Measurements from ENCODE around the gene ARID5B.
"Not testable (repeated sequence)": the region's sequence is repeated elsewhere in the genome, so short reads cannot be mapped to it uniquely, and the experiment has no call there.

The ARID5B gene

DNA sequence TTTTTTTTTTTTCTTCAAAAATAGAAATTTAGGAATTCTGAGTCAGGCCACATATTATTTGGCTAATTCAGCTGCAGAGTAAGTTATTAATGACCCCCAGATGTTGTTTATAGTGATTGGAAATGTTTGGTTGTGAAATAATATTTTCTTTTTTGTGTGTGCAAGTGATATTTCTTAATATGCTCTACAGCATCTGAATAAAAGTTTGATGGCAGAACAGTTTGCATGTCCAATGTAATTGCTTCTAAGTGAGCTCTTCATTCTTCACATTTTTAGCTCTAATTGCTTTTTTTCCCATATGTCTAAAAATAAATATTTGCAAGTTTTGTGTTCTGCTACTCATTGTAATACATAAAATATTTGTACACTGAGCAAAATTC is 116.0 kb downstream of the ARID5B start:
- DNase-seq = no peak

DNA sequence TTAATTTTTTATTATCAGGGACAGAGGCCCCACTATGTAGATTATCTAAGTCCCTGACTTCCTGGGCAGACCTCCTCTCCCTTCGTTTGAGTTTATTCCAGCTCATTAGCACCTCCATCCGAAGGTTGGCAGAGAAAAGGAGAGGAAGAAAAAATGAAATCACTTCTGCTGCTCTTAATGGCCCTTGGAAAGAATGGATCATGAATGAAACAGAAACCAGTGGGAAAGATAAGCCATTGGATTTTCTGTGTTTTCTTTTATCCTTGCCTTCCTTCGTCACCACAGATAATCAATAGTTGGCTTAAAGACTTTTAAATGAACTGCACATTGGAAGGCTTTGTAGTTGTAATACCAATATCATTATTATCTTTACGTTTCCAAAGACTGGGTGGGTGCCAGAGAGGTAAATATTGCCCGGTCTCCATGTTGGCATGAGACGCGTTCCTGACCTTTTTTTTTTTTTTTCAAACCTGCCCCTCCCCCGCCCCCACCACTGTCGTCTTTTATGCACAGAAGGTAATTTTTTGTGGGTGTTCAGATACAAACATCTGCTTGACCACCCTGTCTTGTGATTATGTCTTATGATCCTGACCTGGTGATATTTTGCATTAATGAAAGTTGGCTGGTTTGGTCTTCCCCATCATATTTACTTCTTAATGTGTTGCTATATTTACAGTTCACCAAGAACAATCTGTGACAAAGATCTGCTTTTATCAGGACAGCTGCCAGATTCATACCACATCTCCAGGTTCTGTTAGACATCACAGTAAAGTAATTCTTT is 116.8 kb downstream of the ARID5B start:
- DNase-seq = no peak

DNA sequence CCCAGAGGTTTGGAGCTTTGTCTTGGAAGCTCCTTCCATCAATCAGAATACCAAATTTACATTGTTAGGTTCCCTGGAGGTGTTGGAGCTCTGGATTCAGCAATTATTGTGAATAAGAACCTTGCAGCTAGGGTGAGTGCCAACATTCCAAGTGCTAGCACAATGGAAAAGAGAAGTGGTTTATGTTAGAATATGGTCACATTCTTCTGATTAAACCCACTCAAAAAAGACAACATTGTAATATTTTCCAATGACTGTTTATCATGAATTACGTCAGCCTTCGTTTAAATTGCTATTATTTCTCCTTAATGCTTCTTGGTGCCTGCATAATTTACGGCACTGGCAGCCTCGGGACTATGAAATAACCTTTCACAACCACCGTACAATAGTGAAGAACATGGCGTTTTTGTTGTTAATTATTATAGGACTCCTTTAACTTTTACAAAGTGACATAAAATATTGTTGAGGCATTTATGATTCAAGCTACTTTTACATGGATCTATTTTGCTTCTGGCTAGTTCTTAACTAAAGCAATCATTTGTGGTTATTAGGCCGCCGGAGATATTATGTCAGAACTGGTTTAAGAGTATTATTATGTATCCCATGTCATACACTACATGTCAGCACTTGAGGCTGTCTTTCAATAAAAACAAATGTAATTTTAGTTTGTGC is 117.7 kb downstream of the ARID5B start:
- DNase-seq = no peak

DNA sequence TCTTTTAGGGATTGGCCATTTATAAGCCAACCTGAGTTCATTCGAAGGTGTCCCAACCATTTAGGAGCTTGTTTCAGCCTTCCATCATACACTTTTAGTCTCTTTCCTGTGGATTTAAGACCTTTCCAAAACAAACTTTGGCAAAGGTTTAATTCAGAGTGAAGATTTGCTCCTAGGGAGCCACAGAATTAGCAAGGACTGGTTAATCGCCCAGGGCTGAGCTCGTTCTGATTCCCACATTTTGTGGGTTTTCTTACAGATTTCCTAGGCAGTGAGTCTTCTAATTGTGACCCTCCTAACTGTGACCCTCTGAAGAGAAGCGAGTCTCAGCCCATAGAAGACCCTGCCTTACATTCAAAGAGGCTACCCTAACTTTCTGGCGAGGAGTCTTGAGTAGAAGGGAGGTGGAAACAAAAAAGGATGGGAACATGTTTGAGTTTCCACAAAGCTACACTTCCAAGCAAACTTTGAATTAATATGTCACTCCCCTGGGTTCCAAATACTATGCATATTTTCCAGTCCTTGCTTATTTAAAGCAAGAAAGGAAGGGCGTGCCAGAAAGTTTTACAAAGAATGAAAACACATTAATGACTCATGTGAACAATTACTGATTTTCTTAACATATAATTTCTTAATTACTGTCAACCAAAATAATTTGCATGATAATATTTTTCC is 118.3 kb downstream of the ARID5B start:
- DNase-seq = no peak

DNA sequence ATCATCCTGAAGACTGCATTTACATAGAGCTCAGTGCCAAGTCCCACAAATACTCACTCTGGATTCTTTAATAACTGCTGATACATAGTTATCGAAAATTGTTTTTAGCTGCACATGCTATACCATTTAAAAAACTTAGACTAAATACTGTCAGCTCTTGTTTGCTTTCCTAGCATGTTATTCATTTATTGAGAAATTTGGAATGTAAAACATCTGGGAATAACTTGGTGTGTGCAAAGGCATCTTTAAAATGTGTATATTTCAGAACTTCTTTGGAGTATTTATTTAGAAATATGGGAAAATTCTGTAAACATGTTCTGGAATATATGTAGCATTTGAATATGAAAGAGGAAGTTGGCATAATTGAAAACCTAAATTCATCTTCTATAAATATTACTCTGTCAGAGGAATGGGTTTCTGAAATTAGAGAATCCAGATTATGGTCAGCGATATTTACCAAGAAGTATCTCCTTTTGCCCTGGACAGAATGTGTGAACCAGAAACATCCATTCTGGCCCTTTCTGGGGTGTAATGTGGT is 119.7 kb downstream of the ARID5B start:
- no peak for DNase-seq

DNA sequence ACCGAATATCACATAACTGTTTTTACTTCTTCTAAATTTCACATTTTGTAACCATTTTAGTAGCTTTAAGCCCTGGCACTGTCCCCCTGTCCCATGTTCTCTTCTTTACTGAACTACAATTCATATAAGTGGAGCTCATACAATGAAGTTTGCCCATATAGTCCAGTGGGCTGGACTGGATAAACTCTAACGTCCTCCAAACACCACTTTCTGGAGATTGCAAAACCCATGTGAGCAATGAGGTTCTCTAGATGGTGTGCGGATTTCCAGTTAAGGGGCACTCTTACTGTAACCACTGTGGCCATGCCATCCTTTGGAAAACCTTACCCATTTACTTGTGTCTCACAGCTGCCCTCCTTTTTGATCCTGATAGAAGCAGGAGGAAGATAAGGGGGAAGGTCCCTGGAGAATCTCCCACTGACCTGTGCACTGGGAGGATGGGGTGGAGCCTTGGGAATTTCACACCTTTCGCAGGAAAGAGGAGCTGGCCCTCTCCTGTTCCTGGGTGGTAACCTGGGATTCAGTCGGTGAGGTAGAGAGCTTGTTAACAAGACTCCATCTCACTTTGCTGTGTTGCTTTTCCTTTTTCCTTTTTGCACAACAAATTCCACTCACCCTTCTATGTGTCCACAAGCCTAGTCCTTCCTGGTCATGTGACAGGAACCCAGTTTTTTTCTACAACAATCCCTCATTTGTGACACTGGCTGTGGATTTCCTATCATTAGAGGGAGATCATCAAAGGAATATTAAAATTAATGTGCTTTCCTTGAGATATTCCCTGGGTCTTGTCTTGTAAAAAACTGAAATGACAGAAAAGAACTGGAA is 120.7 kb downstream of the ARID5B start:
- no peak for DNase-seq

DNA sequence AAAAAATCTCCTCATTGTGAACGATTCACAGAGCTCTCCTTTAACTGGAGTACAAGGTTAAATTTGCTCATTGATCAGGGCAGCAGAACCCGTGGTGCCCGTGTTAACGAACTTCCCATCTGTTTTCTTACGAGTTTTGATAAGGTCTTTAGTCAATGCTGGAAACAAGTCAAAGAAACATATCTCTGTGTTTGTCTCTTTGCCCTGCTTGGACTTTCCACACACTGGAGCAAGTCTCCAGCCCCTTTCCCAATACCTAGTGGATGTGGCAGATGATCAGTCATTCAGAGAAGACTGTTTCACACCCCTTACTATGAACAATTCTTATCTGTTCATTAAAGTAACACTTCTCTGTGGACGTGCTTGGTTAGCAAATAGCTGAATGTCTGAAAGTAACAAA is 121.3 kb downstream of the ARID5B start:
- no peak for DNase-seq

DNA sequence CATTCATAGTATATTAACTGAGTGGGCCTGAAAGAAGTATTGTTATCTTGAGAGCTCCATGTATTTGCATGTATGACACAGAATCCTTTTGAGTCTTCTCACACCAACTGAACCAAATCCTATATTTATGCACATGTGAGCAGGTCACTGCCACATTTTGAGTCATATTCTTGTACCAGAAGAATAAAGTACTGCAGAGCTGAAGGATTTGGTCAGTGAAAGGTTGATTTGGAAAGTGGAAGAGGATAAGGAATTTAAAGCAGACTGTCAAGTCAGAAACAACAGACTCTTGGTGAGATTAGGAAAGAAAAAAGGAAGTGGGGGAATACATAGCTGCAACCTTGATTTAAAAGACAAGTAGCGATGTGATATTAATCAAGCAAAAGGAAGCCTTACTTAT is 121.8 kb downstream of the ARID5B start:
- DNase-seq = no peak

DNA sequence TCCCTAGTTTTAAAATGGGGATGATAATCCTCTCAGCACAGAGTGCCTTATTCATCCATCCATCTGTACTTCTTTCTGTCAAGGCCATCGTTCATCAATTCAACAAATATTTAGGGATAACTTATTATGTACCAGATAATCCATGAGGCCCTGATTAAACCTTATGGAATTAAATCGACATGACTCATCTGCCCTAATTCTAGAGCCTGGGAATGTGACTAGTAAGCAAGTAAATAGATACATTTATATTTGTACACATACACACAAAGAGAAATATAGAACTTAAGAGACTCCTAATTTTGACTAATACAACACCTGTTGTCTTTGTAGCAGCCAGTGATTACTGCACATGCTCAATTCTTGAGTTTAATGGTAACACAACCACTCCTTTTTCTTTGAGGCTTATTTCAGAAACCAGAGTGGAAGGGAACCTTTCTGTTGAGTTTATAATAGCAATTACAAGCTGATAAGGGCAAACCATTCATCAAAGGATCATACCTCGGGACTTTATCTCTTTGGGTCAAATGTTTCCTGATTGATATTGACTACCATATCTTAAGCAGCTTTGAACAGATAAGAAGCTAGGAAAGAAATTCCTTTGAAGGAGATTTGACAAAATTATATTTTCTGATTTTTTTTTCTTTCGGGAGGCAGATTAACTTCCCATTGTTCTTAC is 122.7 kb downstream of the ARID5B start:
- no peak for DNase-seq

DNA sequence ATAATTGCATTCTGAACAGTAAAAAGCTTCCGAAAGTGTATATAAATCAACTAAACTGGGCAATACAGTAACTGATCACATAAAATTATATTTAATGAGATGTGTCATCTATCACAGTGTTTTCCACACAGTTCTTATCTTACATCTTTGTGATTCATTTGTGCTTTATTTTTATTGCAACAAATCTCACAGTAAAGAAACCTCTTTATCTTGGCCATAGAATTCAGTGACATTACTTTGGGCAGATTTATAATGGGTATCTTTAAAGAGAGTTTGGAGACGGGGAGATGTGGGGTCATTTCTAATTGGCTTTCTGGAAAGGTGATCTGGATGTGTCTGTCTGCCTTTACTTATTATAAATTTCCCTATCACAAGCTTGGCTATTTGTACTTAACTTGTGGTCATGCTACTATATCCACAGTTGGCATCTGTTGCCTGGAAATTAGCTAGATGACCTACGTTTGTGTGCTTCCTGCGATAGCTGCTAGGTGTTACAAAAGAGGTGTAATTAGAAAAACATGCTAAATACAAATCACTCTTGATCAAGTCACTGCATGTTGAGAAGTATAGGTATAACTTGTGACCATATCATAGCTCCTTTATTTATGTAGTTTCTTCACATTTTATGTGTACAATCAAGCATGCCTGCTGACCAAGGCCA is 123.8 kb downstream of the ARID5B start:
- no peak for DNase-seq

DNA sequence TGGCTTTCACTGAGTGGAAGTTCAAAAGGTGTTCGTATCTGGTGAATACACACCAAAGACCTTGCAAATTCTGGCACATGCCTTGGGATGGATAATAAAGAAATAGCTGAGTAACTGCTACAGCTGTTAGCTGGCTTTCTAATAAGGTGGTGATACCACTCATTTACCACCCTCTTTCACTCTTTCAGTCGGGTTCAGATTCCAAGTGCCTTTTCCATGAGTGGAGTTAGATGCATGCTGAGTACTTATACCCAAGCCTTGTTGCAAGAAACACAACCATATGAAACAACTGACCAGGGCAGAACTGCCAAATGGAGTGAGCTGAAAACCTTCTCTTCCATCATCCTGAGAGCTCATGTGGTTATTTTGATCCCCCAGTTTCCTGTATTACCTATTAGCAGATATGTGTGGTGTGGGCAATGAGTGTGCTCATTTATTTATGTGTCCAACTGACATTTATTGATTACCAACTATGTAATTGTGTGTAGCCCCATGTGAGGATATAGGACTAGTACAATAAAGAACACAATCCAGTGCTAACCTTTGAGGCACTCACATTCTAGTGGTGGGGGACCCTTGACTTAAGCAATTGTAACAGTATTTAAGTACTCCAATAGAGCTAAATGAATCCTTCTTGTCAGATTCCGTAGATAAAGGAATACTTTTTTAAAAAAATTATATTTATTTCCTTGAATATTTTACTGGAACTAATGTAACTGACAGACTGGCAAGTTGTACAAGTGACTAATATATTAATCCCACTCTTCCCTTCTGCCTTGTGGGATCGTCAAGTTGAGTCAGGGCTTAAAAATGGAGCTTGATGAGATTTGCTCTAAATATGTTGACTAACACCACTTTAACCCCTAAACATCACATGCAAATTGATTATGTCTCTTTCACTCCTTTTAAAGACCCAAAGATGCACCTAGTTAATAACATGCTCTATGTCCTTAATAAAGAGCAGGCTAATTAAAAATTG is 124.7 kb downstream of the ARID5B start:
- no peak for DNase-seq

DNA sequence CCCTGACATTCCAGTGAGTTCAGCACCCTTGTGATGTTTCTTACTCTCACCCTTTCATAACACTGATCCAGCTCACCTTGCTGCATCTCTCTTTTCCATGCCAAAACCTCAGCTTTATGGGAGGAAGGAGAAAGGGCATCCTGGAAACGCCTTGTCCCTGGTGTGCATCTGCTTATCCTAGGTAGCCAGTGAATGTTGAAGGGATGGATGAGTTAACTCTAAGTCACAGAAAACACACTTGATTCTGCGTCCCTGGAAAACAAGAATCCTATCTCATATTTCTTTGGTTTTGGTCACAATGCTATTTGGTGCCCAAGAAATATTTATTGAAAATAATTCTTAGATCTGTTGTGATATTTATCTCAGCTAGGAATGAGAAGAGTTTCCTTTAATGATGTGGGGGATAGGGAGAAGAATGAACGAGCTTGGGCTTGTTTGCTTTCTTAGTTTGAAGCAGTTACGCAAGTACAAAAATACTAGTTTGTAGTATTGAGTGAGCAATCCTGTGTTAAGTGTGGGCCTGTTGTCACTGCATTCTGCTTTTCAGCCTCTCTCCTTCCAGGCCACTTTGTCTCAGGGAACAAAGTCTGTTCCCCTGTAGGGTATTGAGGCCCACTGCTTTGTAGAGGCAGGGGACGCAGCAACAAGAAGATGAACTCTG is 126.5 kb downstream of the ARID5B start:
- no peak for DNase-seq

DNA sequence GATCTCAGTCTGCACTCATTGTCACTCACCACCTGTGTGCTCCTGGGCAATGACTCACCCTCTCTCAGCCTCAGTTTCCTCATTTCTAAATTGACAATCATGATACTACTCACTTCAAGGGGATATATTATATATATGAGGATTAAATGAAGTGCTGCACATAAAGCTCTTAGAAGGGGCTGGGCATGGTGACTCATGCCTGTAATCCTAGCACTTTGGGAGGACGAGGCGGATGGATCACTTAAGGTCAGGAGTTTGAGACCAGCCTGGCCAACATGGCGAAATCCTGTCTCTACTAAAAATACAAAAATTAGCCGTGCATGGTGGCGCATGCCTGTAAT is 127.0 kb downstream of the ARID5B start:
- DNase-seq = not testable (repeated sequence)

DNA sequence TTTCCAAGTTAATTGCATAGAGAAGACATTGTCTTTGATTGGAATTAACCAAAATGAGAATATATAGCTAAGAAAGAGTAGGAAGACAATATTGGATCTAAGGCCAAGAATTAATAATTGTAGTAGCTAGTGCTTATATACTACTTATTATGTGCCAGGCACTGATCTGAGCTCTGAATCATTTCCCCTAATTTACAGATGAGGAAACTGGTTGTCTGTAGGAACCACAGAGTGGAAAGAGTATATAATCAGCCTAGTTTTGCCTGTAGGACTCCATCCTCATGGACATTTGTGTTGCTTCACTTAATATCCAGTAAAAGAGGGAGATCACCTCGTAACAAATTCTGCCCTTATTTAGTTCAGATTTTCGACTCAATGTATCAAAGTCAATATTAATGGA is 127.9 kb downstream of the ARID5B start:
- DNase-seq = no peak

DNA sequence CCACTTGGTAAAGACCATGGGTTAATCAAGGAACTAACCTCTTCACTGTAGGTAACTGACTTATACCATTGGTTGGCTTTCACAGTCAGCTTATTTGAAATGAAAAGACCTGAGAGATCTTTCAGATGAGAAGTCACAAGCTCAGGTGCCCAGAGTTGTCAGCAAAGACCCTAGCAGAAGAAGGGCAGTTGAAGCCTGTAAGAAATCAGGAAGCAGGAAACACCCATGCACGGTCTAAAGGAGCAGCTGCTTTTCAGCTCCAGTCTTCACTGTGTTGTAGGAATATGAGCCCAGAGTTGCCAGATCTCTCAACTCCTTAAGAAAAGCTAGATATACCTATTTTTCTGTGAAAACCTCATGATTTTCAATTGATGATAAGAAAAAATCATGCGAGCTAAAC is 130.0 kb downstream of the ARID5B start:
- no peak for DNase-seq

DNA sequence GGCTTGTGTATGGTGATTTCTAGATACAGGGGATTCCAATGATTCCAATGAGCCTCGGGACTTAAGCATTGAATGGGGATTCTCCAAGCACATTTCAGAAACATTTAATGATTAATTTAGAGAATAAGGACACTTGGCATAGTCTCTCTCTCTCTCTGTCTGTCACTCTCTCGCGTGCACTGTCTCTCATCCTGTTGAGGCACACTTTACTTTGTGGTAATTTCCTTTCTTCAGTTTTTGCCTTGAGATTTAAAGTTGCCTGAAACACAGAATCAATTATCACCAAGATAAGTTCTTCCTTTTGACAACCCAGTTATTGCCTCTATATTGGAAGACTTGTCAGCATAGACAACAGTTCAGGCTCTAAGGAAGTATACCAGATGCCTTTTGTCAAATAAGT is 131.6 kb downstream of the ARID5B start:
- no peak for DNase-seq

DNA sequence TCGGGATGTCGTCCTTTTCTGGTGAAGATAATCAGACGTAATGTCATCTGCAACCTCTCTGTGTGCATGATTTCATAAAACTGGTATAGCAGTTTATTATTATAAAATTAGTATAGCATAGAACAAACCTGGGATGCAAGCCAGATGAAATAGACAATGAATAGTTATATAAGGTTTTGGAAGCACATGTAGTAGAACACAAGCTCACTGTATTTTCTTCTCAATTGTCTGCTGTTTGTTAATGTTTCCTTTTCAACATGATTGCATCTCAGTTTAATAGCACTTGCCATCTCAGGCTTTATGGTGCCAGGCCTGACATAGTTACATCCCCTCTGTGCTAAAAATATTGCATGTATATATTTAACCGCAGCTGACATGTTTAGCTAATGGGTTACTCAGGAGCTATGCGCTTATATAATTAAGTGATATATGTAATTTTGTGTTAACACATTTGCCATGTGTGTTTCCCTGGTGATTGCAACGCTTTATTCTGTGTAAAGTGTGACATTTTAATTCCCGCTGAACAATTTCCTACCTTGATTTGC is 132.7 kb downstream of the ARID5B start:
- DNase-seq = no peak

DNA sequence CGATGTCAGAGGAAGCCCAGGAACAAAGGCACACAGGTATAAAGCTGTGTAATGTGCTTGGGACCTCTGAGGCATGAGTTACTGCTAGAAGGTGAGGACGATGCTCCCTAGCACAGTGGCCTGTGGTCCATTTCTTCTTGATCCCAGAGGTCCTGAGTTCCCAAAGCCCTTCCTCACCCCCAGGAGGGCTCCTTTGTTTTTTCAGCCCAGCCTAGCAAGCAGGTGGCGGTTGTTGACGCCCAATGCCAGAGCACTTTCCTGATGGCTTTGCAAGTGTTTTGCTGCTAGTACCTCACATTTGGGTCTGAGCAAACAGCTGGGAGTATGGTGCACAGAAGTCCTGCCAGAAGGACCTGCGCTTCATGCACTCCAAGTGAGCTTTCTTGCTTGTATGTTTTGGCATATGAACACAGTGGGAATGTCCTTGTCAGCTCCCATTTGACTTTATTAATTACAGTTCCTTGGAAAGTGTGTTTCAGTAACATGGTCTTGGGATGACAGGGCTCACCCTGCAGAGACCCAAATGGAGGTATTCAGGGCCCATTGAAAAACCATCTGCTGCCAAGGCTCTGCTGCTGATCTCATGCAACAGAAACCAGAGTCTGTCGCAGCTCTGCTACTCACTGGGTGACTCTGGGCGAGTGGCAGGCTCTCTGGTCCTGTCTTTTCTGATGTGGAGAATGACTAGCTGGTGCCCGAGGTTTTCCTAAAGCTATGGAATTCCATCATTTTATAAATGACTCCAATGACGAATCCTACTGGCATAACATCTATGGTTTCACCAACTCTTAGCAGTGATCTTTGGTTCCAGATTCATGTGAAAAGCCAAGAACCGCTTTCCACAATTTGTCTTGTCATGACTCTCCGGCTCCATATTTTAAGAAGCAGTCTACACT is 134.9 kb downstream of the ARID5B start:
- DNase-seq = no peak

Measured in hippocampal formation (tissue), 2 donors.